HT1080 (cell line): Measurements from ENCODE around the gene PKHD1. TPM values are rescaled to one million over a fixed set of nuclear protein-coding genes. Genes with fewer than 3 reads are reported as not detected.
"Not testable (repeated sequence)": the region's sequence is repeated elsewhere in the genome, so short reads cannot be mapped to it uniquely, and the experiment has no call there.

Experiments
- DNase-seq: peaks from one replicate; pipeline ENCODE4 v3.0.0-alpha.2; 2015; ENCODE audit warnings: low read depth
- total RNA-seq: library from RNA; depleted of rRNA; stranded (reverse); fragments of >200 nt; shearing (Covaris generic); gene quantifications from 2 replicates; pipeline ENCODE4 v1.2.3, GENCODE V29; 2014

Gene PKHD1
- total RNA-seq, 1 experiment from 2014 or later: not detected

DNA sequence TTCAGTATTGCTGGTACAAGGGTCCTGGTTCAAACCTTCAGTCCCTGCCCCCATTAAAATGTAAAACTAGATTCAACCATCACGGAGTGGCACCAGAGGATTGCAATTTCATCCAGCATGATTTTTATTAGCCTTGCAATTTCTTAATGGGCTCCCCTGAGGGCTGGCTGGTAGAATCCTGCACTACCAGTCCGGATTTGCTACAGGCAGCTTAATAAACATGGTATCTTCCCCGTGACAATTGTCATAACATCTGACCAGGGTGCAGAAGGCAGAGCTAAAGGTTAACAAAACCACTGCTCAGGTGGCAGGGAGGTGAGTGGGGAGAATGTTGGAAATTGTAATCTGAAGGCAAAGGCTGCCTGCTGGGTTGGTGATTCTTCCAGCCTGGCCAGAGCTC, 94.5 kb downstream of the PKHD1 start:
- DNase-seq: no peak

DNA sequence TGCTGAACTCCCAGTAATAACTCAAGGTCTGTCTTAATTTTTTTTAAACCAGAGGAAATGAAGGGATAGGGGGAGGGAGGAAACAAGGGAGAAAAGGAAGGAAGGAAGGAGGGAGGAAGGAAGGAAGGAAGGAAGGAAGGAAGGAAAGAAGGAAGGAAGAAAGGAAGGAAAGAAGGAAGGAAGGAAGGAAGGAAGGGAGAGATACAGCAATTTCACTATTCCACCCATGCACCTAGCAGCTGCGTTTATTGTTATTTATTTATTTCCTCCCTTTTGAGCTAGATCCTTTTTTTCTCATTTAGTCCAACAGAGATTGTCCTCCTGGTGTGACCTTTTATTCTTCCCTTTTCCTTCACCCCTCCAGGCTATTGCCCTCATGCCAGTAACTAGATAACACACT, 97.6 kb downstream of the PKHD1 start:
- no peak for DNase-seq

DNA sequence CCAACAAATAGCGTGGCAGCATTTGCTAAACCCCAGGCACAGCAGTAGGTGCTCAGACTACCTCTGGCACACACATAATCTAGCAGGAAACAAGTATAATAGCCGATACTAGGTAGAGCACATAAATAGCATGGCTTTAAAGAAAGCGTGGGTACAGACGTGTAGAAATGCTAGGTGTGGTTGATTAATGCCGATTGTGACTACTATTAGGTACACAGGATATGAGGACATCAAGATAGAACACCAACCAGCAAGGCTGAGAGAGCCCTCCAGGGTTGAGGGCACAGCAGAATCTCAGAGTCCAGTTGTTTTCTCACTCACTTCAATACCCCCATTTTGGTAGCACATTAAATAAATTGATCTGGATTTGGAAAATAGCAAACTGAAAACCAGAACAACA, 100.5 kb downstream of the PKHD1 start:
- no peak for DNase-seq

DNA sequence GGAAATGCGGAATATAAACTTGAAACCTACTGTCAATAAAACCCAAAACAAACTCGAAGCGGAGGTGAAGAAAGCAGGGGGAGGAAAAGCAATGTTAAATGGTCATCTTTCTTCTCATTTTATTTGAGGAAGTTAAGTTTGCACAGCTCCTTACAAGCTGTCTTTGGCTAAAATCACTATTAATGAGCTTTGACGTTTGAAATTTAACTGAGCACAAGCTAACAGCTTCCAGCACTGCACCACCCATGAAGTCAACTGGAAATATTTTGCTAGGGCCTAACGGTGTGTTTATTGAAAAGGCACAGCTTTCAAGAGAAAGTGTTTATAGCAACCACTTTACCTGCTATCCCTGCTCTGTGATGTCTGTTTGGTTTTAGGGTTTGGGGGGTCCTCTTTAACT, 103.8 kb downstream of the PKHD1 start:
- DNase-seq: no peak

DNA sequence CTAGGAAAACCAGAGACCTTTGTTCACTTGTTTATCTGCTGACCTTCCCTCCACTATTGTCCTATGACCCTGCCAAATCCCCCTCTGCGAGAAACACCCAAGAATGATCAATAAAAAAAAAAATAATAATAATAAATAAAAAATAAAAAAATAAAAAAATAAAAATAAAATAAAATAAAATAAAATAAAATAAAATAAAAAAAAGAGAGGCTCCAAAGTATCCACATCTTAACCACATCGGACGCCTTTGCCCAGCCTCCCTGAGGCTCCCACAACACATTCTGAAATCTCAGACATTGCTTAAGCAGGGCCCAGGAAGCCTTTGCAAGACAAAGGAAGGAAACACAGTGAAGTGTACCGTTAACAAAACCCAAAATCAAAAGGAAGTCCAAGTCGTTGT, 104.7 kb downstream of the PKHD1 start:
- DNase-seq: not testable (repeated sequence)

DNA sequence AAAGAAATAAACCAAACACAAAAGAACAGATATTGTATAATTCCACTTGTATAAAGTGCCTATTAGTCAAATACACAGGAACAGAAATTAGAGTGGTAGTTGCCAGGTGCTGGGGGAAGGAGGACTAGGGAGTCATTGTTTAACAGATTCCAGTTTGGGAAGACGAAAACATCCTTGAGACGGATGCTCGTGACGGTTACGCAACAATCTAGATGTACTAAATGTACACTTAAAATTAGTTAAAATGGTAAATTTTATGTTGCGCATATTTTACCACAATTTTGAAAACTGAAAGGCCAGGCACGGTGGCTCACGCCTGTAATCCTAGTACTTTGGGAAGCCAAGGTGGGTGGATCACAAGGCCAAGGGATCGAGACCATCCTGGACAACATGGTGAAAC, 111.0 kb downstream of the PKHD1 start:
- no peak for DNase-seq

DNA sequence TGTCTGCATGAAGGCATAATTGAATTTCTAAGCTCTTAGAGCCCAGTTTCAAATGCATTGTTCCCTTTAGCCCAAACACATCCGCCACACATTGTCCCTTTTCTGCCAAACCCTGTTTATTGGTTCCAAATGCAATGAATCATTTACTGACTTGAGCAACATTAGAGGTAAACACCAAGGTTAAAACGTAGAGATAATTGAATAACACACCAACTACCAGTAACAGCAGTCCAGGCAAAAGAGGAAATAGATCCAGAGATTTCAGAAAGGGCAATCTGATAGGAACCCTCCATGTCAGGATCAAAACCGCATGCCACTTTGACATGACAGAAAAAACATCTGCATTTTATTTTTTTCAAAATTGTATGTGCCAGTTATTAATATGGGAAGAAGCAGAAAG, 114.8 kb downstream of the PKHD1 start:
- DNase-seq: no peak

DNA sequence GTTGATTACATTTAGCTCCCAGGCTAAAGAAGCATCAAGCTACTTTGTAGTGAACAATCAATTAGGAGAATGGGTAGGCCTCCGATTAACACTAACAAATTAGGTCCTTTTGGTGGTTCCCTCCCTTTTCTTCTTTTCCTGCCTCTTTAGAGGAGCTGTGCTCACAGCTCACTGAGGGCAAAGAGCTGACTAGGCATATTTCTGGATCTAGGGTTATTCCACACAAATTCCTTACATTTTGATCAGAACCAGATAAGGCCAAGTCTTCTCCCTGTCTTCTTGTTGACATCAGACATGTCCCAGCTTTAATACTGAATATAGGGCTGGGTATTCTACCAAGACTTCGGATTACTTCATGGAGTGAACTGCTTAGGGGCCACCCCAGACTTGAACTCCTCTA, 119.1 kb downstream of the PKHD1 start:
- DNase-seq: no peak

DNA sequence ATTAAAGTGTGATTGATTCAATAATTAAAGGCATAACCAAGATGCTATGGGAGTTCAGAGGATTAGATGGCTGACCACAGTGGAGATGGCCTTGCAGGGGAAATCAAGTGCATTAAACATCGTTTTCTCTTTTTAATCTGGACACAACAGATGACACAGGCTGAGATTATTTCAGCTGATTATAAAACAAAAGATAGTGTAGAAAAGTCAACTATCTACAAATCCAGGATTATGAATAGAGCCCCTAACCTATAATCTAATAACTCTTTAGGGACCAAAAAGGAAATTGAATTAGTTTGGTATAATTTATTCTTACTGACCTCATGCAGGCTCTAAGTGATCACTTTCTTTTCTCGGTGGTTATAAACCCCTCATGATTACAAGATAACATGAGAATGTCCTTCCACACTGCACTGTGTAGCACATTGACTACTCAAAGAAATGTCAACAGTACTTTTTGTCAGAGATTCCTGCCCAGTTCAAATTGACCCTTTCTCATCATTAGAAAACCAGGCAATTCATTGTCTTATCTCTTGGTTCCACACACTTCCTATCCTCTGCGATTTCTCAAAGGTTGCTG, 122.1 kb downstream of the PKHD1 start:
- DNase-seq: no peak

DNA sequence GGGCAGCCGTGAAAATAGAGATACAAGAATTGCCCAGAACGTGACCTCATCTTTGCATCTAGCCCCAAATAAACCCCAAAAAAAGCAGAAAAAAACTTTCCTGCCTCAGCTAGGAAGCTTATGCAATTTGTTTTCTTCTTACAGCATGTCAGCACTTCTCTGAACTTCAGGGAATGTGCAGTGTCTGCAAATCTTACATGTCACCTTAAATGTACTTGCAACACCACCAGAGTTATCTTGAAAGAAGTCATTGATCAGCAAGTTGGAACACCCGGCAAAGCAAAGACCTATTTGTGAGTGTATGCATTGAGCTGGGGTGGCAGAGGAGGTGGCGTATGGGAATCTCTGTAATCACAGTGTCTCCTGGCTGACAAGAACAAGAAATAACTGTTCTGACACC, 123.4 kb downstream of the PKHD1 start:
- DNase-seq: no peak

DNA sequence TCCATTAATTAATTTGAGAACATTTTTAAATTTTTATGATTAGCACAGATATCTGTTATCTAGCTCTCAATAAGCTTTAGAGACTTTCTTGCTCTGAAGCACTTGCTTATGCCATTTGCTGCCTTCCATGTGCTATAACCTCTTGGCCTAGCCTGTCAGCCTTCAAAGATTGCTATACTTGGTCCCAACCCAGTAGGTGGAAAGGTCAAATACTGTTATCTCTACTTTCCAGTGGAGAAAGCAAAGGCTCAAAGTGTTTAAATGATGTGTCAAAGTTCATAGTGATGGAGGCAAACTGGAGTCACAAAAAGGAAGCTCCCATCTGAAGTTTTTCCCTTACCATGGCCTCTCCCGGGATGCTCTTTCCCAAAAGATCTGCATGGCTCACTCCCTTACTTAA, 125.1 kb downstream of the PKHD1 start:
- DNase-seq: no peak

DNA sequence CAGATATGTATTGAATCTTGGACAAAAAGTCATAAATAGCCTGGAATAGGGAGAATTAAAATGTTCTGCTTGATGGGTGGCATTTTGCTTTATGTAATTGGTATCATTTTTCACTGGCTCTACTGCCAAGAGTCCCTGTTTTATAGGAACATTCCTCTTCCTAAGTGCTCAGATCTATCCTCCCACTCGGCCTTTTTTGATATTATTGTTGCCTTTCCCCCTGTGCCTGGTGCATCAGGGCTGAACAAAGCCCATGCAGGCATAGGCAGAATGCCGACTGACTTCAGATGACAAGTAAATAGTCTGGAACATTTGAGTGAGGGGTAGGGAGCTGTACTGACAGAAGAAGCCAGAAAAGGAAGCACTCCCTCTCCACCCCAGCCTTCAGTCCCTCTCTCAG, 127.0 kb downstream of the PKHD1 start:
- DNase-seq: no peak

DNA sequence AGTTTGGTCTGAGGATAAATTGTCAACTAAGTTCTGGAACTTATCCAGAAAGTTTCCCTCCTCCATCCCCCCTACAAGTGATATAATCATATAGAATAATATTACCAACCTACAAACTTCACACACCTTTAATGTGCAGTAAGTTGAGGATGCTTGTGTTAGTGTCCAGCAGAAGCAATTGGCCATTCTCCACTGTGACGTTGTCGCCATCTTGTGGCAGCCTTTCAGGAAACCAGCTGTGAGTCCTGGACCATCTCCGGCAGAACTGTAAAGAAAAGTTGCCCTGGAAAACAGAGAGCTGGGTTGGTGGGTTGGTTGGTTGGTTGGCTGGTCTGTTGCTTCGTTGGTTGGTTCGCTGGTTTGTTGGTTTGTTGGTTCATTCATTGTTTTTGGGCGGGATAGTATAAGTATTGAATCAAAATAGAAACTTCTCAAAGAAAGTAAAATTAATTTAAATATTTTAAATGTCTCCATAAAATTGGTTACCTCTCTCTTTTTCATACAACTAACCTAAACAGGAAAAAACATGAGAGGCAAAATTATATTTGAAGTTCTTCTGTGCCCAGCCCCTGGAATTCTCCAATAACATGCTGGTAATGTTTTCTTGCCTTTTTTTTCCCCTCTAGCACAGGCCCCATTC, 127.5 kb downstream of the PKHD1 start:
- peak; percentile 45 for DNase-seq

DNA sequence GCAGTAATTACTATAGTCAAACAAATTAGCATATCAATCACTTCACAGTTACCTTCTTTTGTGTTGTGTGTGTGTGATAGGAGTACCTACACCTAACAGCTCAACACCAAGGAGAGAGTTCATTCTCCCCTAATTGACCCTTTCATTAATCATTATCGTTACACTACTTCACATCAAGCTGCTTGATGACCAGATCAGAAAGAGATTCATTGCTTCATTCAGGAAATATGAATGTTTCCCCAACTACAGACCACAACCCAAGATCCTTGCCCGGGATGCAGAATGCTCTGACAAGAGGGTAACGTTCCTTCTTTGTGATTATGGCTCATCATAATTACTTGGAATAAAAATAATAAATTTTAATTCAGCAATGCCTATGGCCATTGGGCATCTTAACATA, 132.7 kb downstream of the PKHD1 start:
- DNase-seq: no peak

DNA sequence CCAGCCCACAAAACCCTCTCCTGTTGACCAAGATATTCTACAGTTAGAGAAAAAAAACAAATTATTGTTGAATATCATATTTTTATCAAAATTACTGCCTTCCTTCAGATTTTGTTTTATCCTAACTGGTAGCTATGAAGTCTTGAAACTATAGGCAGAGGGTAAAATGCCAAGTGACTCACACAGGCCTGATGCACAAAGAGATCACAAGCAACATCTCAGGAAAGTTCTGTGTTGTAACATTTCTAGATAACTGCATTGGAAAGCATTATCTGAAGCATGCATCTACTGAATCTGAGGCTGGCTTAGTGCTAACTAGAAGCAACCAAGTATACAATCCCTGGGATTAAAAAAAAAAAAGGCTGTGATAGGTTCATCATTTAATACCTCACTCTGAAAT, 134.2 kb downstream of the PKHD1 start:
- no peak for DNase-seq

DNA sequence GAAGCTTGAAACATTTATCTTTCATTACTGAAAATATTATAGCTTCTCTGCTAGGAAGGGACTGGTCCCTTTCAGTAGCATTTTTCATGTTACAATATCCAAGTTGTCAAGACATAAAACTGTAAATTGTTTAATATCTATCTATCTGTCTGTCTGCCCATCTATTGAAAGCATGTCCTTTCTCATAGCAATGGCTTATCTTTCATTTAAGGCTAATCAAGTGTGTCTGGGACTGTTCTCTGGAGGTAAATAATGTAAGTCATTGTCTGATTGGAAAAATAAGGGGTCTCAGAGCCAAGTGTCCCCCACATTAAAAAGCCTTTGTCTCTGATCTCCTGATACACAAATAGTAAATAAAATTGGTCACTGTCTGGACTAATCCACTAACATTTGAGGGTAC, 135.5 kb downstream of the PKHD1 start:
- DNase-seq: no peak

DNA sequence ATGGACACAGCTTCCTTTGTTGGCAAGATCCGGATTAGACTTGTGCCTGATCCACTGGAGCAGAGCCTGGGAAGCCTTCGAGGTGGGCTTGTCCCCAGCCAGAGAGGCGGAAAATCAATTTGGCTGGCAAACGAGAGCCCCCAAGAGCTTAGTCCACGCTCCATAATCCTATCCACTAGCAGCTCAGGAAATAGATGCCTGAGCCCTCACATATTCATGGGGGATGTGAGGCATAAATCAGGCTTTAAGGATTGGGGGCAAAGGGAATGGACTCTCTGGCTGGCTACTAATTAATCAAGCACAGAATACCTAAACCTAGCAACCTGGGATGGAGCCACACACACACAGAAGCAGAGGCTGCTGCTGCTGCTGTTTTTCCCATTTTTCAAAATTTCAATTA, 137.9 kb downstream of the PKHD1 start:
- DNase-seq: no peak

DNA sequence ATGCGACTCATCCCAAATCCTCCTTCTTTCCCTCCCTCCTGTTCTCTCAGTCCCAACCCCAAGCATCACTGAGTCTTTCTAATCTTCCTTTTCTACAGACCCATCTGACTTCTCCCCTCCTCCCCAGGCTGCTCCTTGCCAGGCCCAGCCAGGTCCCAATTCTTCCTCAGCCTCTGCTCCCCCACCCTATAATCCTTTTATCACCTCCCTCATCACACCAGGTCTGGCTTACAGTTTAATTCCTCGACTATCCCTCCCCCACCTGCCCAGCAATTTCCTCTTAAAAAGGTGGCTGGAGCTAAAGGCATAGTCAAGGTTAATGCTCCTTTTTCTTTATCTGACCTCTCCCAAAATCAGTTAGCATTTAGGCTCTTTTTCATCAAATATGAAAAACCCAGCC, 147.7 kb downstream of the PKHD1 start:
- not testable (repeated sequence) for DNase-seq

DNA sequence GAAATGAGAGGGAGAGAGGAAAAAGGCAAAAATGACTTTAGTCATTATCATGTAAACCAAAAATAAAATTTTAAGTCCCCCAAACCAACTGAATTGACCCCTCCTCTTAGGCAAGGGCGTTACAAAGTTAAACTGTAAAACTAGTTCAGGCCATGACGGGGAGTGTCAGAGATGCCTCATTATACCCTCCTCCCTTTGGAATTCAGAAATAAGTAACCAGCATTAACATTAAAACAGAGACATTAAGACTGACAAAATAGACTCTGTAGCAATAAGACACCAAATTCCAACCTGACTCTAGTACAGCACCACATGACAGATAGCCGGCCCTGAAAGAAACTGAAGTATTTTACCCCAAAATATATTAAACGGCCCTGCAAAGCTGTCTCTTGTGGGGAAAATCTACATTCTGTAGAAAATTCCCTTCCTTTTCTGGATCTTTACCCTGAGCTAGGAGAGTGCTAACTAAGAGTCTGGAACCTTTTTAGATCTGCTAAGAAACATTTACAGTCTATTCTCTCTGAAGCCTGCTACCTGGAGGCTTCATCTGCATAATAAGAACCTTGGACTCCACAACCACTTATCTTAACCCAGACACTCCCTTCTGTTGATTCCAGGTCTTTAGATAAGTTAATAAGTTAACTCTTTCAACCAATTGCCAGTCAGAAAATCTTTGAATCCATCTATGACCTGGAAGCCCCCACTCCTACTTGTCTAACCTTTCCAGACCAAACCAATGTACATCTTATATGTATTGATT, 150.7 kb downstream of the PKHD1 start:
- DNase-seq: no peak

DNA sequence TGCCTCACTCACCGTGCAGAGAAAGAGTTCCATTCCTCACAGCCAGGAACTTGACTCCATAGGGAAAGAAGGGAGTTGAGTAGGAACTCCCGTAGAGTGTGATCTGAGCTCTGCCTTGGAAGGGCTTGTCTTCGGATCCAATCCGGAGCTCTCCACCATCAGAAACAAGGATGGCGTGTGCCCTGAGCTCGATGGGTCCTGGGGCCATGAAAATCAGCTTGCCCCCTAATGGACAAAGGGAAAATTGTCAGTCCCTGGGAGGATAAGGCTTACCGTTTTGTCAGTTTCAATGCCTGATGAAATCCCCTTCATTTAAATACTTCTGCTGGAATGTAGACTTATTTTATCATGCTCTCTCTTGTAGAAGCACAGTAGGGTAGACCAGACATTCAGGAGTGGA, 153.3 kb downstream of the PKHD1 start:
- DNase-seq: peak; percentile 11

DNA sequence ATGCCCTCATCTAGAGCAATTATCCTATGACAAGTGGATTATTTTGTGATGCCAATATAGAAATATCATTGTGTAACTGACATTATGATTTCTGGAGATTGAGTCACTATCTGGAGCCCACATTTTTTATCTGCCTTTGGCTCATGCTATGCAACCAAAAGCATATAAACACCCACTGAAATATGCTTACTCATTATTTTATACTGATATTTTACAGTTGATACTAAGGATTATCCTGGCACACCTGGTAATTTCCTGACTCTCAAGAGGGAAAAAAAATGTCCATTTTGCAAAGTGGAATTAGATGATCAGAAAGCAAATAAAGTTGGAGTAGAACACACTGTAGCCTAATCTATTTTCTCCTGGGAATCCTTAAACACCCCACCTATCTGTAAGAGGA, 154.5 kb downstream of the PKHD1 start:
- no peak for DNase-seq

DNA sequence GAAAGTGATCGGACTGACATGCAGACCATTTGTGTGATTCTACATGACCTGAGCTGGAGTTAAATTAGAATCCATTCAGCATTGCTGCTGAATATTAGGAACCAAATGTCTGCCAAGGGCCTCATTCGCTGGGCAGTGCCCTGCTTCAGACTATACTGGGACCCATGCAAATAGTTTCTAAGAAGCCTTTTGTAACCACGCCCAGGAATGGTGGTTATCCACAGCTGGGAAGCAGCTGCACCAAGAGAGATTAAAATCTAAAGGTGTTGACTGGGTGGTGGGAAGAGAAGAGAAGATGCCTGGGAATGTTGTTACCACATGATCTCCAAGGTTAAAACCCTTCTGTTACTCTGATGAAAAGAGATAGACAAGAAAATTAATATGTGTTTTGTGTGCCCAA, 156.8 kb downstream of the PKHD1 start:
- DNase-seq: no peak
